IMR-90 (cell line): Measurements from ENCODE around the gene C3orf22. TPM values are rescaled to one million over a fixed set of nuclear protein-coding genes. Genes with fewer than 3 reads are reported as not detected.

ENCODE experiments used
- ATAC-seq: fragments of 200-7000 bp; cut with Tn5 transposase; 2 replicates; pipeline ENCODE4 v1.9.1; 2020; ENCODE audit warnings: low read depth, mild to moderate bottlenecking, moderate library complexity
- BruUV-seq: library from RNA; stranded (reverse); fragments of 400-500 nt; replicated peaks from 2 replicates; lab custom pipeline; 2021; lab: Mats Ljungman, UMichigan
- CTCF ChIA-PET: fragments of 300-600 bp; formaldehyde crosslinking; extraction: SDS; loops from one replicate; lab custom pipeline; 2021; ENCODE audit warnings: antibody characterized with exemption; lab: Yijun Ruan, JAX
- POLR2A ChIA-PET: fragments of 300-600 bp; sonication (Branson Sonifier 250); formaldehyde crosslinking; loops from one replicate; lab custom pipeline; 2022; ENCODE audit warnings: antibody characterized with exemption; ENCODE audit not compliant: unreplicated experiment; lab: Charles Lee
- DNase-seq: peaks from one replicate; pipeline ENCODE4 v3.0.0; 2013
- H2AFZ ChIP-seq: replicated peaks from 2 replicates; pipeline ENCODE3; 2013; ENCODE audit warnings: low read length, mild to moderate bottlenecking; ENCODE audit not compliant: poor library complexity
- H2AK5ac ChIP-seq: 2 replicates; pipeline ENCODE4 v1.6.1; 2013; ENCODE audit warnings: low read depth, low read length, inconsistent platforms
- H2AK9ac ChIP-seq: replicated peaks from 2 replicates; pipeline ENCODE3; 2013; ENCODE audit warnings: mild to moderate bottlenecking, low read depth, low read length, moderate library complexity; ENCODE audit not compliant: poor library complexity
- H2BK120ac ChIP-seq: 2 replicates; pipeline ENCODE4 v1.6.1; 2013; ENCODE audit warnings: low read depth, low read length, inconsistent platforms
- H2BK15ac ChIP-seq: 3 replicates; pipeline ENCODE4 v1.6.1; 2013; ENCODE audit warnings: low read depth, low read length, inconsistent platforms
- H2BK20ac ChIP-seq: 2 replicates; pipeline ENCODE4 v1.6.1; 2013; ENCODE audit warnings: low read depth, mild to moderate bottlenecking, inconsistent platforms, low read length, moderate library complexity
- H2BK5ac ChIP-seq: 2 replicates; pipeline ENCODE4 v1.6.1; 2013; ENCODE audit warnings: mild to moderate bottlenecking, low read depth, low read length, inconsistent platforms; ENCODE audit not compliant: poor library complexity, severe bottlenecking
- H3K14ac ChIP-seq: replicated peaks from 2 replicates; pipeline ENCODE4 v1.6.1; 2013; ENCODE audit warnings: low read depth, low read length, inconsistent platforms
- H3K18ac ChIP-seq: 2 replicates; pipeline ENCODE4 v1.6.1; 2013; ENCODE audit warnings: low read depth, low read length, control low read depth
- H3K23ac ChIP-seq: 2 replicates; pipeline ENCODE4 v1.6.1; 2013; ENCODE audit warnings: low read depth, low read length, inconsistent platforms
- H3K27ac ChIP-seq: 2 replicates; pipeline ENCODE4 v1.5.1; 2013; ENCODE audit warnings: mild to moderate bottlenecking, control low read depth, low read length; ENCODE audit not compliant: insufficient read depth
- H3K27me3 ChIP-seq: 2 replicates; pipeline ENCODE4 v1.6.1; 2013; ENCODE audit warnings: low read length; ENCODE audit not compliant: control insufficient read depth, insufficient read depth
- H3K36me3 ChIP-seq: 2 replicates; pipeline ENCODE4 v1.6.1; 2013; ENCODE audit warnings: low read length, mixed read lengths; ENCODE audit not compliant: control insufficient read depth, insufficient read depth
- H3K4ac ChIP-seq: 2 replicates; pipeline ENCODE4 v1.6.1; 2013; ENCODE audit warnings: low read depth, low read length, inconsistent platforms
- H3K4me1 ChIP-seq: 2 replicates; pipeline ENCODE4 v1.6.1; 2013; ENCODE audit warnings: low read length, mixed read lengths; ENCODE audit not compliant: control insufficient read depth, insufficient read depth
- H3K4me2 ChIP-seq: 2 replicates; pipeline ENCODE4 v1.6.1; 2013; ENCODE audit warnings: low read depth, mild to moderate bottlenecking, control low read depth, low read length, moderate library complexity
- H3K4me3 ChIP-seq: 2 replicates; pipeline ENCODE4 v1.5.1; 2013; ENCODE audit warnings: low read depth, mild to moderate bottlenecking, control low read depth, low read length, moderate library complexity; ENCODE audit not compliant: insufficient read depth
- H3K56ac ChIP-seq: 2 replicates; pipeline ENCODE4 v1.6.1; 2013; ENCODE audit warnings: low read length, inconsistent platforms; ENCODE audit not compliant: insufficient read depth; ENCODE audit errors: extremely low read depth
- H3K79me1 ChIP-seq, 2 experiments: 2 replicates each; pipeline ENCODE4 v1.6.1; 2013; ENCODE audit warnings: low read length in 2 of 2, inconsistent platforms in 1 of 2, low read depth in 1 of 2
- H3K9ac ChIP-seq: 2 replicates; pipeline ENCODE4 v1.6.1; 2013; ENCODE audit warnings: low read depth, low read length, control low read depth
- H3K9me1 ChIP-seq: 2 replicates; pipeline ENCODE4 v1.6.1; 2013; ENCODE audit warnings: low read length, inconsistent platforms; ENCODE audit not compliant: insufficient read depth
- H3K9me3 ChIP-seq: 2 replicates; pipeline ENCODE4 v1.6.1; 2013; ENCODE audit warnings: low read length; ENCODE audit not compliant: control insufficient read depth, insufficient read depth
- H4K20me1 ChIP-seq: 2 replicates; pipeline ENCODE4 v1.6.1; 2013; ENCODE audit warnings: low read length, inconsistent platforms; ENCODE audit not compliant: insufficient read depth
- H4K5ac ChIP-seq: 2 replicates; pipeline ENCODE4 v1.6.1; 2013; ENCODE audit warnings: mild to moderate bottlenecking, low read depth, low read length, control low read depth
- H4K8ac ChIP-seq, 2 experiments: 2 replicates each; pipeline ENCODE4 v1.6.1; 2013; ENCODE audit warnings: low read depth in 2 of 2, low read length in 2 of 2, control low read depth in 1 of 2, inconsistent platforms in 1 of 2
- H4K91ac ChIP-seq: 2 replicates; pipeline ENCODE4 v1.6.1; 2013; ENCODE audit warnings: low read depth, low read length, inconsistent platforms; ENCODE audit not compliant: insufficient read depth
- CEBPB ChIP-seq: IDR thresholded peaks from 2 replicates; pipeline ENCODE4 v1.6.1; 2012; ENCODE audit warnings: low read depth, low read length, improper control_type of control experiment
- CTCF ChIP-seq: conservative IDR thresholded peaks from 2 replicates; pipeline ENCODE4 v1.5.1; 2012; ENCODE audit warnings: mild to moderate bottlenecking, low read depth, low read length, improper control_type of control experiment
- MAFK ChIP-seq: IDR thresholded peaks from 2 replicates; pipeline ENCODE4 v1.6.1; 2012; ENCODE audit warnings: low read depth, low read length, improper control_type of control experiment
- MAZ ChIP-seq: IDR thresholded peaks from 2 replicates; pipeline ENCODE4 v1.6.1; 2012; ENCODE audit warnings: low read depth, mild to moderate bottlenecking, low read length, improper control_type of control experiment, moderate library complexity, borderline replicate concordance
- MXI1 ChIP-seq: IDR thresholded peaks from 2 replicates; pipeline ENCODE4 v1.6.1; 2012; ENCODE audit warnings: low read depth, mild to moderate bottlenecking, low read length, moderate library complexity, borderline replicate concordance
- POLR2A ChIP-seq: IDR thresholded peaks from 2 replicates; pipeline ENCODE4 v1.6.1; 2012; ENCODE audit warnings: mild to moderate bottlenecking, low read depth, low read length
- RAD21 ChIP-seq: IDR thresholded peaks from 2 replicates; pipeline ENCODE4 v1.6.1; 2012; ENCODE audit warnings: low read length, improper control_type of control experiment
- SMC3 ChIP-seq: fragments of 150-350 bp; IDR thresholded peaks from 2 replicates; pipeline ENCODE4 v1.6.1; 2016; ENCODE audit warnings: low read depth, mild to moderate bottlenecking, antibody characterized with exemption, low read length, moderate library complexity
- USF2 ChIP-seq: fragments of 150-350 bp; IDR thresholded peaks from 2 replicates; pipeline ENCODE4 v1.6.1; 2017; ENCODE audit warnings: mild to moderate bottlenecking, antibody characterized with exemption, low read length, low read depth
- WGBS, 2 experiments: methylation state at CpG; one replicate each; pipeline versions ENCODE4 v1.1.5 to v1.1.7; 2013; ENCODE audit warnings: missing lambda C conversion rate in 2 of 2; ENCODE audit not compliant: insufficient read length in 1 of 2; ENCODE audit errors: extremely low coverage in 2 of 2; 5-methylcytosine and 5-hydroxymethylcytosine counted together
- dilution Hi-C: fragments of 300-500 bp; cut with HindIII; formaldehyde crosslinking; loops from one replicate; pipeline ENCODE4 v1.14.3; 2018; ENCODE audit warnings: low sequenced_read_pairs; ENCODE audit not compliant: unreplicated experiment
- in situ Hi-C: fragments of 300-500 bp; cut with MboI; formaldehyde crosslinking; loops from 3 replicates; pipeline ENCODE4 v1.14.3; 2019; ENCODE audit warnings: low sequenced_read_pairs, inconsistent platforms, mixed read lengths
- intact Hi-C: fragments of 100-400 bp; cut with micrococcal nuclease; formaldehyde crosslinking; loops from 2 replicates; pipeline ENCODE4 v1.10.0; 2022
- polyA plus RNA-seq, 3 experiments: library from polyadenylated mRNA; depleted of rRNA; stranded (reverse); fragments of >200 nt; gene quantifications; 2 replicates each; pipeline ENCODE4 v1.2.3, GENCODE V29; 2012; ENCODE audit warnings: low replicate concordance in 1 of 3
- total RNA-seq: library from RNA; depleted of rRNA; stranded (reverse); fragments of >200 nt; gene quantifications from 2 replicates; pipeline ENCODE4 v1.2.3, GENCODE V29; 2012

Gene C3orf22
- total and polyA plus RNA-seq, 2 of the 4 experiments (the other 2 are of a cell fraction), result not detected

- intact Hi-C loops, result no loop called here
- H2AK9ac ChIP-seq, result no peak overlapping the region
- no peak overlapping the region for H2BK15ac ChIP-seq
- no peak overlapping the region for H3K9ac ChIP-seq
- no peak overlapping the region for H3K23ac ChIP-seq
- no peak overlapping the region for H2BK120ac ChIP-seq
- H3K9me3 ChIP-seq, result no peaks in the 10 kb centered on the region
- TF ChIP-seq CEBPB (no peak), SMC3 (no peak), RAD21 (no peak), MXI1 (no peak), USF2 (no peak), POLR2A (no peak), CTCF (no peak), MAZ (no peak), MAFK (no peak)
- H2BK5ac ChIP-seq, result no peak overlapping the region
- no CpG with 5 or more reads among the region's 6 CpGs for WGBS, 2 experiments
- ATAC-seq (no peak; the same call in 1 of the 2 replicates), DNase-seq (no peak)
- H3K14ac ChIP-seq, result no peak overlapping the region
- H2BK20ac ChIP-seq, result no peak overlapping the region
- CTCF ChIA-PET, result no interaction called here
- POLR2A ChIA-PET, result no interaction called here
- H3K56ac ChIP-seq, result no peak overlapping the region
- no peak overlapping the region for H4K8ac ChIP-seq
- no peak overlapping the region for H3K27ac ChIP-seq
- H3K27me3 ChIP-seq, result peaks cover 14% of the 10 kb centered on the region; the same call in 1 of the 2 replicates
- no peaks in the 10 kb centered on the region for H3K36me3 ChIP-seq
- H3K4ac ChIP-seq, result no peak overlapping the region
- H3K4me1 ChIP-seq, result no peaks in the 10 kb centered on the region
- BruUV-seq, result no TSS peak
- no peak overlapping the region for H3K18ac ChIP-seq
- H3K79me1 ChIP-seq, result no peaks in the 10 kb centered on the region
- in situ Hi-C loops, result no loop called here
- no peak overlapping the region for H3K4me2 ChIP-seq
- H3K9me1 ChIP-seq, result no peaks in the 10 kb centered on the region
- no peaks in the 10 kb centered on the region for H4K20me1 ChIP-seq
- H3K4me3 ChIP-seq, result no peak overlapping the region
- H2AK5ac ChIP-seq, result no peak overlapping the region
- H4K5ac ChIP-seq, result no peak overlapping the region
- H4K91ac ChIP-seq, result no peak overlapping the region
- dilution Hi-C loops, result no loop called here
- no peak overlapping the region for H2AFZ ChIP-seq
These were observed 971 bp downstream of the C3orf22 start for GRCh38 chr3:126557761-126558160.
